Immature natural killer cell (primary cell): ENCODE results near the gene LDB2. TPM values are rescaled to one million over a fixed set of nuclear protein-coding genes. Genes with fewer than 3 reads are reported as not detected.

Experiments
- DNase-seq, 3 donors: peaks; one replicate each; pipeline ENCODE4 v3.0.0; 2022; ENCODE audit warnings: mixed read lengths in 1 of 3
- H3K27ac Mint-ChIP-seq, 6 donors: one replicate each; pipeline ENCODE4 v1.8.0; 2020; ENCODE audit warnings: mixed read lengths in 6 of 6, mild to moderate bottlenecking in 5 of 6, inconsistent platforms in 4 of 6, moderate library complexity in 3 of 6
- H3K27me3 Mint-ChIP-seq, 3 donors: one replicate each; pipeline ENCODE4 v1.8.0; 2020 to 2021; ENCODE audit warnings: low read depth in 3 of 3, mild to moderate bottlenecking in 3 of 3, mixed read lengths in 3 of 3, moderate library complexity in 3 of 3, inconsistent platforms in 1 of 3
- H3K36me3 Mint-ChIP-seq, 3 donors: one replicate each; pipeline ENCODE4 v1.8.0; 2020; ENCODE audit warnings: mixed read lengths in 3 of 3, inconsistent platforms in 2 of 3, mild to moderate bottlenecking in 2 of 3
- H3K4me1 Mint-ChIP-seq, 2 donors: one replicate each; pipeline ENCODE4 v1.8.0; 2020; ENCODE audit warnings: inconsistent platforms in 2 of 2, mild to moderate bottlenecking in 2 of 2, mixed read lengths in 2 of 2, moderate library complexity in 1 of 2
- H3K4me3 Mint-ChIP-seq, 5 donors: one replicate each; pipeline ENCODE4 v1.8.0; 2020; ENCODE audit warnings: mild to moderate bottlenecking in 5 of 5, mixed read lengths in 5 of 5, inconsistent platforms in 3 of 5, moderate library complexity in 3 of 5
- H3K9me3 Mint-ChIP-seq, 6 donors: one replicate each; pipeline ENCODE4 v1.8.0; 2020; ENCODE audit warnings: mild to moderate bottlenecking in 6 of 6, mixed read lengths in 6 of 6, inconsistent platforms in 4 of 6, moderate library complexity in 3 of 6
- polyA plus RNA-seq, 3 donors: library from polyadenylated mRNA; unstranded; fragments of 300-500 nt; fragmentation: Illumina TruSeq; gene quantifications; one replicate each; pipeline ENCODE4 v1.2.3, GENCODE V29; 2021

LDB2 gene
- polyA plus RNA-seq, 3 donors from 2014 or later = 6.9 to 15.8 (median 7.5) TPM

GRCh38 chr4:16694884-16695276, 203.6 kb downstream of the LDB2 start:
- Mint-ChIP-seq H3K9me3 (no peaks in the 10 kb centered on the region), H3K4me3 (no peak overlapping the region), H3K36me3 (peaks cover 0 to 4% (median 0%) of the 10 kb centered on the region in 3 donors), H3K27me3 (peaks cover 0 to 6% (median 0%) of the 10 kb centered on the region in 3 donors), H3K4me1 (no peaks in the 10 kb centered on the region), H3K27ac (no peak overlapping the region)
- no peak for DNase-seq

DNA sequence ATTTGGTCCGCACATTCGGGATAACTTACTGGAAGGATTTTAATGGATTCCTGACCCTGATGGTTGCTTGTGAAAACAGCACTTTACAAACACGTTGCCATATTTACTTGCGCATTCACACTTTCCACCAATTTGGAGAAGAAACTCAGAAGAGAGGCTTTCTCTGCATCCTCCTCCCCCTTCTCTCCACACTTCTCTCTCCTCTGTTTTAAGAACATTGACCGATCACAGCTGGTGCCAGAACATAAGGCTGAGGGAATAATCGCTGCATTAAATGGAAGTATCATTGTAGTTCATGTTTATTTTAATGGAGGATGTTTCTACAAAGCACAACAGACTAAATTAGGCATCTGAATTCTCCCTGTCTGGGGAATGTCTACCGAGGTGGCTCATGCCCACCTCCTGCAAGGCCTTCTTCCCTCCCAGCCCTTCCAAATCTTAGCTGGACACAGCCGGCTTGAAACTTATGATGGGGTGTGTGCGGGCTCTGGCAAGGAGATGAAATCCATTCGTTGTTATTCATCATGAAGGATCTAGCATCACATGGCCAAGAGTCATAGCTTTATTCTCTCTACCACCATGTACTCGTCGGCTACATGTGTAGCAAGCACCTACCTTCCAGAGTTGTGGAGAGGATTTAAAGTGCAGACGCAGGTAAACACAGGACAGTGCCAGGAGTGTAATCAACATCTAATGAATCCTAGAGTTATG, 204.1 kb downstream of the LDB2 start:
- no peak overlapping the region for H3K27ac Mint-ChIP-seq
- H3K4me3 Mint-ChIP-seq = no peak overlapping the region
- H3K27me3 Mint-ChIP-seq = peaks cover 0 to 6% (median 0%) of the 10 kb centered on the region in 3 donors
- no peaks in the 10 kb centered on the region for H3K4me1 Mint-ChIP-seq
- peaks cover 0 to 4% (median 0%) of the 10 kb centered on the region in 3 donors for H3K36me3 Mint-ChIP-seq
- H3K9me3 Mint-ChIP-seq = no peaks in the 10 kb centered on the region
- DNase-seq = no peak

- no peak for DNase-seq
- Mint-ChIP-seq H3K27ac (no peak overlapping the region), H3K4me1 (no peaks in the 10 kb centered on the region), H3K9me3 (peaks cover 0 to 2% (median 0%) of the 10 kb centered on the region in 6 donors), H3K36me3 (peaks cover 0 to 4% (median 0%) of the 10 kb centered on the region in 3 donors), H3K4me3 (no peak overlapping the region), H3K27me3 (peaks cover 0 to 6% (median 0%) of the 10 kb centered on the region in 3 donors)
Measured at GRCh38 chr4:16693641-16694040, 204.8 kb downstream of the LDB2 start.

DNA sequence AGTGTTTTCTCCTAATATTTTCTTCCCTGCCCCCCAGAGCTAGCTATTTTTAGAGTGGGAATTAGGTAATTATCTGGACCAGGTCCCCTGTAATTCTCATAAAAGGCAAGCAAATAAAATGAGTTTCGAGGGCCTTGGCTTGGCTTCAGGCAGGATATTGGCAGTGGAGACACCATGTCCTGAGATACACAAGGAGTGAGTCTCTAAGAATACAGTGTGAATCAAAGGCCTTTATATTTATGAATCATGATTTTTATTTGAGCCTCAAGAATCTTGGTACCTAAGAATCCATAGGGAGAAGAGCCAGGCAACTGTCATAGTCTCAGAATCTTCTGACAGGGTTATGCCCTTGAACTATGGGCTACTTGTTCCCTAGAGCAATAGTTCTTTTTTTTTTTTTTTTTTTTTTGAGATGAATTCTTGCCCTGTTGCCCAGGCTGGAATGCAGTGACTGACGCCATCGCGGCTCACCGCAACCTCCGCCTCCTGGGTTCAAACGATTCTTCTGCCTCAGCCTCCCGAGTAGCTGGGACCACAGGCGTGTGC, 205.4 kb downstream of the LDB2 start:
- no peak overlapping the region for H3K4me3 Mint-ChIP-seq
- peaks cover 0 to 4% (median 0%) of the 10 kb centered on the region in 3 donors for H3K36me3 Mint-ChIP-seq
- DNase-seq = no peak
- no peaks in the 10 kb centered on the region for H3K4me1 Mint-ChIP-seq
- peaks cover 0 to 2% (median 0%) of the 10 kb centered on the region in 6 donors for H3K9me3 Mint-ChIP-seq
- no peak overlapping the region for H3K27ac Mint-ChIP-seq
- peaks cover 0 to 6% (median 0%) of the 10 kb centered on the region in 3 donors for H3K27me3 Mint-ChIP-seq

- H3K4me3 Mint-ChIP-seq = no peak overlapping the region
- peaks cover 0 to 2% (median 0%) of the 10 kb centered on the region in 6 donors for H3K9me3 Mint-ChIP-seq
- peaks cover 0 to 6% (median 0%) of the 10 kb centered on the region in 3 donors for H3K27me3 Mint-ChIP-seq
- H3K36me3 Mint-ChIP-seq = peaks cover 0 to 3% (median 0%) of the 10 kb centered on the region in 3 donors
- H3K27ac Mint-ChIP-seq = no peak overlapping the region
- H3K4me1 Mint-ChIP-seq = no peaks in the 10 kb centered on the region
- no peak for DNase-seq
Measured at GRCh38 chr4:16692524-16692923, 205.9 kb downstream of the LDB2 start.

DNA sequence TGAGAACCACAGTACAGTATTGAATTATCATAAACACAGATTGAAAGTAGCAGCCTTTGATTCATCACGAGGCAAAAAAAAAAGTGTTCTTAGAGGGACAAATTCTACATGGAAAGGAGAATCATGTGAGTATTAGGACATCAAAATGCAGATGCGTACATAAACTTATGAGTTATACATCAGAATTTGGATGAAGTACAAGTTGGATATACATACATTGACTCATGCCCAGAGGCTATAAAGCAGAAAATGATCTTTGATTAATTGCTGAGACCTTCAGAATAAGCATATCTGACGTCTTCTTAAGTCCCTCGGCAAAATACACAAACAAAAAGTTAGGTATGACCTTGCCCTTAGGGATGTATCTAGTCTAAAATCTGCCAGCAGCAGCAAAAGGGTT, 206.4 kb downstream of the LDB2 start:
- no peaks in the 10 kb centered on the region for H3K36me3 Mint-ChIP-seq
- DNase-seq = no peak
- H3K4me1 Mint-ChIP-seq = no peaks in the 10 kb centered on the region
- peaks cover 0 to 6% (median 0%) of the 10 kb centered on the region in 3 donors for H3K27me3 Mint-ChIP-seq
- H3K27ac Mint-ChIP-seq = no peak overlapping the region
- no peak overlapping the region for H3K4me3 Mint-ChIP-seq
- peaks cover 0 to 2% (median 0%) of the 10 kb centered on the region in 6 donors for H3K9me3 Mint-ChIP-seq

DNA sequence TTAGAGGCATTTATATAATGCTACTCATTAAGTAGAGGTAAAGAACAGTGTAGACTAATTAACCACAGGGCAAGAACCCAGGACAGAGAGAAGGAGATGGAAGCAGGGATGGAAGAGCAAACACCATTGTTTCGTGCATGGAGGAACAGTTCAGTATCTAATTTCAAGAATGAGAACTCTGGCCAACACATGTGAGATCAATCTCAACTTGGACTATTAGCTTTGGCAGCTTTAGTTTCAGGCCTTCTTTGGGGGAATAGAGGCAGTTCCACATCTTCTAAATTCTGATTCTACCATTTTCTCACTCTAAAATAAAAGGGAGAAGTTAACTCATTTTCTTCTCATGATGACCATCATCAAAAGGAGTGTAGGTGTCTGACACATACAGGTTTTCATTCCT, 207.0 kb downstream of the LDB2 start:
- DNase-seq = no peak
- Mint-ChIP-seq H3K9me3 (peaks cover 0 to 2% (median 0%) of the 10 kb centered on the region in 6 donors), H3K27me3 (peaks cover 0 to 6% (median 0%) of the 10 kb centered on the region in 3 donors), H3K27ac (no peak overlapping the region), H3K4me3 (no peak overlapping the region), H3K4me1 (no peaks in the 10 kb centered on the region), H3K36me3 (no peaks in the 10 kb centered on the region)

GRCh38 chr4:16687845-16688244, 210.6 kb downstream of the LDB2 start:
- Mint-ChIP-seq H3K27ac (no peak overlapping the region), H3K9me3 (peaks cover 0 to 2% (median 0%) of the 10 kb centered on the region in 6 donors), H3K4me3 (no peak overlapping the region), H3K27me3 (peaks cover 0 to 7% (median 0%) of the 10 kb centered on the region in 3 donors), H3K4me1 (no peaks in the 10 kb centered on the region), H3K36me3 (no peaks in the 10 kb centered on the region)
- DNase-seq = no peak

DNA sequence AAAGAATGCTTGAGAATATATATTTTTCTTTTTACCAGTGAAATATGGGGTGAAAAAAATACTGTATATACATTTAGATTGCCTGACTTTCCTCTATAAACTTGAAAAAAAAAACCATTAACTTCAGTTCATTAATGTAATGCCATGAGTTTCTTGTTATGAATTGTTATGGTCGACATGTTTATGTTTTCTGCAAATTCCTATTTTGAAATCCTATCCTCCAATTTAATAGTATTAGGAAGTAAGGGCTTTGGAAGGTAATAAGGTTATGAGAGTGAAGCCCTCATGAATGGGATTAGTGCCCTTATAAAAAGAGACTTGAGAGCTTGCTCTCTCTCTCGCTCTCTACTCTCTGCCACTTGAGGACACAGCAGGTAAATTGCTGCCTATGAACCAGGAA, 211.4 kb downstream of the LDB2 start:
- Mint-ChIP-seq H3K4me1 (no peaks in the 10 kb centered on the region), H3K27me3 (peaks cover 0 to 7% (median 0%) of the 10 kb centered on the region in 3 donors)
- no peak for DNase-seq

DNA sequence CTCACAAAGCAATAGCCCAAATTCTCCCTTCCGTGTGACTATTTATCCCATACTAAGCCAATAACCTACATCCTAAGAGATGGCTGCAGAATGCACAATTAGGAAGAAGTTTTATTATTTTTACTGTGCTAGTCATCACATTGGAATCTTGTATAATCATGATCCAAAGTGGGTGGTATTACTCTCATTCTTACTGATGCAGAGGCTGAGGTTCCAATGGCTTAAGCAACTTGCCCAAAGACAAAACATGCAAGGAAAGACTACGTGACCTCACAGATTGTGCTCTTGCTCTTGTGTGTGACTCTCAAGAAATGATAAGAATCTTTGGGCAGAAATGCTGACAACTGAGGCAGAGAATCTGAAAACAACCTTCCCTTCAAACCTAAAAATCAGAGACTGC, 212.2 kb downstream of the LDB2 start:
- Mint-ChIP-seq H3K9me3 (peaks cover 0 to 2% (median 0%) of the 10 kb centered on the region in 6 donors), H3K27me3 (peaks cover 0 to 5% (median 0%) of the 10 kb centered on the region in 3 donors), H3K36me3 (no peaks in the 10 kb centered on the region), H3K4me3 (no peak overlapping the region), H3K27ac (no peak overlapping the region), H3K4me1 (no peaks in the 10 kb centered on the region)
- no peak for DNase-seq

More for the DNA sequence above, 211.4 kb downstream of the LDB2 start:
- Mint-ChIP-seq H3K4me3 (no peak overlapping the region), H3K9me3 (peaks cover 0 to 2% (median 0%) of the 10 kb centered on the region in 6 donors), H3K27ac (no peak overlapping the region), H3K36me3 (no peaks in the 10 kb centered on the region)

- DNase-seq = no peak
- no peaks in the 10 kb centered on the region for H3K36me3 Mint-ChIP-seq
- H3K27ac Mint-ChIP-seq = no peak overlapping the region
- peaks cover 0 to 3% (median 0%) of the 10 kb centered on the region in 3 donors for H3K27me3 Mint-ChIP-seq
- H3K4me1 Mint-ChIP-seq = no peaks in the 10 kb centered on the region
- H3K9me3 Mint-ChIP-seq = peaks cover 0 to 2% (median 0%) of the 10 kb centered on the region in 6 donors
- no peak overlapping the region for H3K4me3 Mint-ChIP-seq
Measured at GRCh38 chr4:16685536-16685935, 212.9 kb downstream of the LDB2 start.

DNA sequence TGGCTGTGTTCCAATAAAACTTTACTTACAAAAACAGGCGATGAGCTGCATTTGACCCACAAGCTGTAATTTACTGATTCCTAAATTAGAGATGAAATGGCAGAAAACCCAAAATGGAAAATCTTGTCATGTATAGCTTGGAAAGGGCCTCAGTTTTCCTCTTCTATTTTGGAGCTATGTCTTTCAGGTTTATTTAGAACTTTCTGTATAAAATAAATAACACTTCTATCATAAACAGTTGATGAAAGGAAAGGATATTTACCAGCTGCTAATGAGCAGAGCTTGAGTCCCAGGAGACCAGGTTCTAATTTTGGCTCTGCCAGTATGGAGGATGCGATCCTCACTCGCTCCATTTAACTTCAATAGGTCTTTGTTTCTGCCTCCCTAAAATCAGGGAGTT, 213.5 kb downstream of the LDB2 start:
- no peak for DNase-seq
- H3K9me3 Mint-ChIP-seq = peaks cover 0 to 2% (median 0%) of the 10 kb centered on the region in 6 donors
- no peaks in the 10 kb centered on the region for H3K36me3 Mint-ChIP-seq
- H3K4me3 Mint-ChIP-seq = no peak overlapping the region
- no peak overlapping the region for H3K27ac Mint-ChIP-seq
- H3K4me1 Mint-ChIP-seq = no peaks in the 10 kb centered on the region
- peaks cover 0 to 3% (median 0%) of the 10 kb centered on the region in 3 donors for H3K27me3 Mint-ChIP-seq

- Mint-ChIP-seq H3K9me3 (peaks cover 0 to under 1% (median 0%) of the 10 kb centered on the region in 6 donors), H3K4me3 (no peak overlapping the region), H3K4me1 (no peaks in the 10 kb centered on the region), H3K36me3 (no peaks in the 10 kb centered on the region), H3K27me3 (peaks cover 0 to 3% (median 0%) of the 10 kb centered on the region in 3 donors), H3K27ac (no peak overlapping the region)
- DNase-seq = no peak
Measured at GRCh38 chr4:16684097-16684496, 214.3 kb downstream of the LDB2 start.

DNA sequence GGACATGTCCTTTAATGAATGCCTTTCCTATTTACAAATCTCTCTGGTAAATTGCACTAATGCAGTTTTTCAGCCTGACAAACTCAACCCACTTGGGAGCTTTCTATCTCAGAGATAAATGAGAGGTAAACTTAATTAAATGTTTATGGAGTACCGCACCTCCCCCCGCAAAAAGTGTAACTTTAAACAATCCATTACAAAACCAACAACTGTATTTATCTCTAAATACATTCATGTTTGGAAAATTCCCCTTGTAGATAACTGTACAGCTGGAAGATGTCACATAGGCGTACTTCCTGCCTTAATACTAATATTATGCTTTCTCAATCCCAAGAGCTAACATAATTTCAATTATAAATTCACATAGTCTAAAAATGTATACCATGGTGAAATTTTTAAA, 215.5 kb downstream of the LDB2 start:
- Mint-ChIP-seq H3K36me3 (no peaks in the 10 kb centered on the region), H3K9me3 (no peaks in the 10 kb centered on the region), H3K27ac (no peak overlapping the region), H3K4me1 (no peaks in the 10 kb centered on the region), H3K27me3 (peaks cover 0 to 3% (median 0%) of the 10 kb centered on the region in 3 donors), H3K4me3 (no peak overlapping the region)
- no peak for DNase-seq
